ENCODE data around the gene AFTPH.

AFTPH gene

GRCh38 chr2:64632835-64633819 is 109.0 kb downstream of the AFTPH start:
- DNase-seq (ENCODE audit: low spot score), result no peak

GRCh38 chr2:64634345-64635267 is 110.5 kb downstream of the AFTPH start:
- DNase-seq (ENCODE audit: low spot score), result no peak

- DNase-seq (ENCODE audit: low spot score), result no peak
Measured at GRCh38 chr2:64635976-64636911, 112.1 kb downstream of the AFTPH start.

GRCh38 chr2:64637000-64637635 is 113.0 kb downstream of the AFTPH start:
- no peak for DNase-seq (ENCODE audit: low spot score)

- DNase-seq (ENCODE audit: low spot score), result no peak
Measured at GRCh38 chr2:64637931-64638330, 113.8 kb downstream of the AFTPH start.

- no peak for DNase-seq (ENCODE audit: low spot score)
Measured at GRCh38 chr2:64638502-64639120, 114.5 kb downstream of the AFTPH start.

GRCh38 chr2:64639691-64640090 is 115.6 kb downstream of the AFTPH start:
- DNase-seq (ENCODE audit: low spot score), result no peak

GRCh38 chr2:64640153-64641044 is 116.3 kb downstream of the AFTPH start:
- peak; percentile 32 for DNase-seq (ENCODE audit: low spot score)

- no peak for DNase-seq (ENCODE audit: low spot score)
Measured at GRCh38 chr2:64641599-64641998, 117.5 kb downstream of the AFTPH start.

Measured in hepatic stellate cell (primary cell).